K562 (cell line): ENCODE measurements around the gene GPER1. TPM values are rescaled to one million over a fixed set of nuclear protein-coding genes. Genes with fewer than 3 reads are reported as not detected.

Experiments used
- ATAC-seq: fragments of 200-7000 bp; cut with Tn5 transposase; 3 replicates; pipeline ENCODE4 v1.9.1; 2020; ENCODE audit warnings: moderate library complexity
- BruUV-seq: library from RNA; stranded (reverse); fragments of 400-500 nt; replicated peaks from 2 replicates; lab custom pipeline; 2021; lab: Mats Ljungman, UMichigan
- CTCF ChIA-PET: fragments of 300-600 bp; formaldehyde crosslinking; extraction: SDS; loops from one replicate; lab custom pipeline; 2021; ENCODE audit warnings: low intra/inter-chr PET ratio; lab: Yijun Ruan, JAX
- POLR2A ChIA-PET: fragments of 300-600, 350-650 bp; sonication (Branson Sonifier 250); formaldehyde crosslinking; extraction: SDS; loops from one replicate; lab custom pipeline; 2021; ENCODE audit warnings: antibody characterized with exemption, inconsistent platforms; lab: Yijun Ruan, JAX
- DNase-seq, 4 experiments: peaks; one replicate each; pipeline versions ENCODE4 v3.0.0 to v3.0.0-alpha.2; 2011 to 2018; ENCODE audit warnings: low spot score in 3 of 4, mixed read lengths in 3 of 4; ENCODE audit errors: extremely low read depth in 1 of 4
- FAIRE-seq: peaks from 2 replicates; lab custom pipeline; 2011; peaks lifted over from hg19 to GRCh38; lab: Jason Lieb, UNC
- H2AFZ ChIP-seq: 2 replicates; pipeline ENCODE4 v1.6.0; 2011; ENCODE audit warnings: low read depth, low read length, control low read depth, inconsistent platforms
- H3K27ac ChIP-seq: fragments of 200-600 bp; 3 replicates; pipeline ENCODE4 v1.8.0; 2011; ENCODE audit warnings: low read depth, mild to moderate bottlenecking, control low read depth, inconsistent platforms, low read length, moderate library complexity, mixed read lengths; ENCODE audit errors: extremely low read depth
- H3K27me3 ChIP-seq, 2 experiments: fragments of 300-600 bp in 1 of 2; 2 replicates in 1 of 2; 3 replicates in 1 of 2; pipeline versions ENCODE4 v1.6.0 to v1.8.0; 2011; ENCODE audit warnings: inconsistent platforms in 2 of 2, low read length in 2 of 2, mild to moderate bottlenecking in 1 of 2, mixed read lengths in 1 of 2, moderate library complexity in 1 of 2; ENCODE audit not compliant: control insufficient read depth in 2 of 2, insufficient read depth in 2 of 2
- H3K36me3 ChIP-seq: fragments of 300-600 bp; 3 replicates; pipeline ENCODE4 v1.8.0; 2011; ENCODE audit warnings: mild to moderate bottlenecking, low read length, inconsistent platforms; ENCODE audit not compliant: control insufficient read depth, insufficient read depth
- H3K4me1 ChIP-seq, 2 experiments: fragments of 200-600 bp in 1 of 2; replicated peaks in 1 of 2; 2 replicates in 1 of 2; 3 replicates in 1 of 2; pipeline versions ENCODE4 v1.5.1 to v1.8.0; 2011; ENCODE audit warnings: inconsistent platforms in 2 of 2, low read length in 2 of 2, mild to moderate bottlenecking in 1 of 2, mixed read lengths in 1 of 2, moderate library complexity in 1 of 2; ENCODE audit not compliant: control insufficient read depth in 2 of 2, insufficient read depth in 2 of 2
- H3K4me2 ChIP-seq: 2 replicates; pipeline ENCODE4 v1.6.1; 2011; ENCODE audit warnings: low read length, control low read depth, inconsistent platforms, mixed read lengths; ENCODE audit not compliant: insufficient read depth
- H3K4me3 ChIP-seq: fragments of 200-600 bp; sonication (generic), shearing (Covaris generic); 2 replicates; pipeline ENCODE4 v1.5.1; 2016; ENCODE audit warnings: control low read depth, inconsistent platforms
- H3K79me2 ChIP-seq: fragments of 200-600 bp; 3 replicates; pipeline ENCODE4 v1.8.0; 2011; ENCODE audit warnings: low read length, inconsistent platforms; ENCODE audit not compliant: control insufficient read depth, insufficient read depth
- H3K9ac ChIP-seq, 2 experiments: 2 replicates each; pipeline versions ENCODE4 v1.6.0 to v1.6.1; 2011; ENCODE audit warnings: low read depth in 2 of 2, low read length in 2 of 2, control low read depth in 1 of 2, inconsistent platforms in 1 of 2, mild to moderate bottlenecking in 1 of 2, mixed read lengths in 1 of 2; ENCODE audit not compliant: insufficient read depth in 1 of 2
- H3K9me1 ChIP-seq: one replicate; pipeline ENCODE4 v1.6.0; 2011; ENCODE audit warnings: inconsistent platforms, mild to moderate bottlenecking, low read length, moderate library complexity; ENCODE audit not compliant: control insufficient read depth, insufficient read depth
- H3K9me3 ChIP-seq: replicated peaks from 2 replicates; pipeline ENCODE4 v1.5.1; 2011; ENCODE audit warnings: low read depth, low read length, inconsistent platforms; ENCODE audit not compliant: control insufficient read depth, insufficient read depth
- H4K20me1 ChIP-seq: replicated peaks from 2 replicates; pipeline ENCODE4 v1.6.1; 2011; ENCODE audit warnings: low read length, inconsistent platforms, mixed read lengths; ENCODE audit not compliant: control insufficient read depth, insufficient read depth
- ETS1 ChIP-seq: conservative IDR thresholded peaks from 2 replicates; pipeline ENCODE4 v1.6.1; 2011; ENCODE audit warnings: low read depth, mild to moderate bottlenecking, low read length; ENCODE audit not compliant: control insufficient read depth
- FOXJ2 ChIP-seq: fragments of 200-800 bp; sonication (Bioruptor generic); IDR thresholded peaks from 2 replicates; pipeline ENCODE4 v1.6.1; 2016; ENCODE audit warnings: missing genetic modification characterization, missing compliant biosample characterization
- MLX ChIP-seq, 2 experiments: fragments of 450-650 bp in 1 of 2; sonication (generic) in 1 of 2; formaldehyde crosslinking; conservative IDR thresholded peaks; 2 replicates each; pipeline versions ENCODE4 v1.4.0 to v1.8.1; 2020 to 2022; ENCODE audit warnings: mild to moderate bottlenecking in 1 of 2, missing genetic modification reagents in 1 of 2
- MXI1 ChIP-seq: IDR thresholded peaks from 2 replicates; pipeline ENCODE4 v1.6.1; 2011; ENCODE audit warnings: low read depth, mild to moderate bottlenecking, improper control_type of control experiment, low read length
- MYC ChIP-seq, 2 experiments: fragments of 250-450 bp in 1 of 2; sonication (Bioruptor Pico) in 1 of 2; IDR thresholded peaks; 2 replicates each; pipeline versions ENCODE4 v1.5.1 to v1.6.1; 2012 to 2021; ENCODE audit warnings: low read depth in 2 of 2, borderline replicate concordance in 1 of 2, improper control_type of control experiment in 1 of 2, low read length in 1 of 2, mild to moderate bottlenecking in 1 of 2, moderate library complexity in 1 of 2
- NFE2 ChIP-seq: IDR thresholded peaks from 2 replicates; pipeline ENCODE4 v1.6.1; 2014; ENCODE audit warnings: antibody characterized with exemption, low read depth
- NRF1 ChIP-seq, 2 experiments: fragments of 450-650 bp; IDR thresholded peaks in 1 of 2; conservative IDR thresholded peaks in 1 of 2; 2 replicates each; pipeline ENCODE4 v1.6.1; 2014; ENCODE audit warnings: mild to moderate bottlenecking in 2 of 2
- PML ChIP-seq: IDR thresholded peaks from 2 replicates; pipeline ENCODE4 v1.6.1; 2012; ENCODE audit warnings: low read length, inconsistent platforms
- SMARCC2 ChIP-seq: fragments of 450-650 bp; IDR thresholded peaks from 2 replicates; pipeline ENCODE4 v1.6.1; 2017; ENCODE audit warnings: antibody characterized with exemption, moderate library complexity, mild to moderate bottlenecking, low read depth
- TAF1 ChIP-seq: IDR thresholded peaks from 2 replicates; pipeline ENCODE4 v1.6.1; 2011; ENCODE audit warnings: mild to moderate bottlenecking, low read length, moderate library complexity; ENCODE audit not compliant: insufficient read depth, control insufficient read depth, severe bottlenecking; ENCODE audit errors: extremely low read depth
- TEAD2 ChIP-seq: fragments of 450-650 bp; IDR thresholded peaks from 2 replicates; pipeline ENCODE4 v1.6.1; 2016; ENCODE audit warnings: missing genetic modification characterization, control low read depth, missing compliant biosample characterization
- ZNF143 ChIP-seq: sonication (generic); formaldehyde crosslinking; IDR thresholded peaks from 2 replicates; pipeline ENCODE4 v1.9.0; 2022; ENCODE audit warnings: mild to moderate bottlenecking, missing genetic modification reagents
- ZNF24 ChIP-seq: fragments of 450-650 bp; IDR thresholded peaks from 2 replicates; pipeline ENCODE4 v1.6.1; 2016
- ZNF717 ChIP-seq: fragments of 250-450 bp; sonication (Bioruptor Pico); IDR thresholded peaks from 2 replicates; pipeline ENCODE4 v1.5.0; 2021
- WGBS: fragments of 100-300 bp; shearing (Covaris generic); methylation state at CpG from one replicate; pipeline ENCODE4 v1.1.6; 2016; ENCODE audit warnings: low coverage, mixed read lengths; ENCODE audit not compliant: insufficient coverage; ENCODE audit errors: missing lambda C conversion rate; 5-methylcytosine and 5-hydroxymethylcytosine counted together
- in situ Hi-C: fragments of 300-500 bp; cut with MboI; formaldehyde crosslinking; loops from 4 replicates; pipeline ENCODE4 v1.15.0; 2018; ENCODE audit warnings: inconsistent platforms, mixed read lengths
- intact Hi-C: fragments of 100-400 bp; cut with micrococcal nuclease; formaldehyde crosslinking; loops from 2 replicates; pipeline ENCODE4 v1.14.2; 2022
- polyA plus RNA-seq, 8 experiments: library from polyadenylated mRNA; depleted of rRNA in 4 of 8; stranded (reverse) in 5 of 8; unstranded in 3 of 8; fragments of >200 nt; fragmentation: Nextera tagmentation in 2 of 8; fragmentation: Illumina TruSeq in 1 of 8; extraction: Ambion mirVana in 2 of 8; extraction: Trizol in 1 of 8; gene quantifications; 2 replicates each; pipeline versions ENCODE4 v1.2.1 to v1.2.3, GENCODE V29; 2011 to 2014; ENCODE audit warnings: inconsistent platforms in 1 of 8, missing spikeins in 1 of 8
- total RNA-seq, 7 experiments: library from RNA; depleted of rRNA in 6 of 7; stranded (reverse); fragments of >200 nt in 6 of 7; fragmentation: Illumina TruSeq in 2 of 7; extraction: Trizol in 2 of 7; gene quantifications; 2 replicates each; pipeline versions ENCODE4 v1.2.1 to v1.2.3, GENCODE V29; 2011 to 2021; ENCODE audit warnings: low replicate concordance in 1 of 7
- TF ChIP-seq, protein P1 (sequence below), 3 experiments: IDR thresholded peaks in 2 of 3; conservative IDR thresholded peaks in 1 of 3; 2 replicates each; pipeline ENCODE4 v1.5.1; 2011 to 2012; ENCODE audit warnings: low read length in 3 of 3, mild to moderate bottlenecking in 3 of 3, control low read depth in 2 of 3, improper control_type of control experiment in 1 of 3, inconsistent platforms in 1 of 3, low read depth in 1 of 3, mixed read lengths in 1 of 3, moderate library complexity in 1 of 3; ENCODE audit not compliant: insufficient read depth in 2 of 3

GPER1 gene
- total and polyA plus RNA-seq, 9 of the 15 experiments (the other 6 are each of a cell fraction or from before 2014, with no cell fraction given): 0.04 to 0.09 (median 0.08) TPM; not detected in 6

GRCh38 chr7:1136841-1137516, 49.1 kb downstream of the GPER1 start (continued):
- TF ChIP-seq PML: no peak
- TF ChIP-seq SMARCC2: no peak
- no peak for TF ChIP-seq TAF1
- TF ChIP-seq MLX (CRISPR knock-in tag; conservative IDR thresholded peaks at IDR 0.05): 0 out of 4 replicates have a peak, but pooled peaks of 1 of the 2 experiments have one; percentile 51
- TF ChIP-seq ZNF24: peak; percentile 92; the same call in 1 of the 2 replicates

DNA sequence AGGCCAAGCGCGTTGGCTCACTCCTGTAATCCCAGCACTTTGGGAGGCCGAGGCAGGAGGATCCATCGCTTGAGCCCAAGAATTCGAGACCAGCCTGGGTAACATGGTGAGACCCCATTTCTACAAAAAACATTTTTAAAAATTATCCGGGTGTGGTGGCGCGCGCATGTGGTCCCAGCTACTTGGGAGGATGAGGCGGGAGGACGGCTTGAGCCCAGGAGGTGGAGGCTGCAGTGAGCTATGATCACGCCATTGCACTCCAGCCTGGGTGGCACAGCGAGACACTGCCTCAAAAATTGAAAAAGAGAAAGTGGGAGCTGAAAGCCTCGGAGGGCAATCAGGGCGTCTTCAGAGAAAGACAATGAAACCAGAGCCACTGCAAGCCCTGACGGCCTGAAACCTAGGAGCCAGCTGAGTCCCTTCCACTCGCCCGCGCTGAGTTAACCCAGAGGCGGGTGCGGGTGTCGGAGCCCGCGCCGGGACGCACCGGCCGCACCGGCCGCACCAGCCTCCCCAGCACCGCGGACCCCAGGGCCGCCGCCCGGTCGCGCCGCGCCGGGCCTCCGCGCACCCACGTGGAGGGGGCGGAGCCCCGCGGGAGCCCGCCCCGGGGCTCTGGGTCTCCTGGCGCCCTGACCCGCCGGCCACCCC, 49.7 kb downstream of the GPER1 start:
- peak; percentile 88 for ATAC-seq
- intact Hi-C loops: no loop called here
- TF ChIP-seq, protein P1, sequence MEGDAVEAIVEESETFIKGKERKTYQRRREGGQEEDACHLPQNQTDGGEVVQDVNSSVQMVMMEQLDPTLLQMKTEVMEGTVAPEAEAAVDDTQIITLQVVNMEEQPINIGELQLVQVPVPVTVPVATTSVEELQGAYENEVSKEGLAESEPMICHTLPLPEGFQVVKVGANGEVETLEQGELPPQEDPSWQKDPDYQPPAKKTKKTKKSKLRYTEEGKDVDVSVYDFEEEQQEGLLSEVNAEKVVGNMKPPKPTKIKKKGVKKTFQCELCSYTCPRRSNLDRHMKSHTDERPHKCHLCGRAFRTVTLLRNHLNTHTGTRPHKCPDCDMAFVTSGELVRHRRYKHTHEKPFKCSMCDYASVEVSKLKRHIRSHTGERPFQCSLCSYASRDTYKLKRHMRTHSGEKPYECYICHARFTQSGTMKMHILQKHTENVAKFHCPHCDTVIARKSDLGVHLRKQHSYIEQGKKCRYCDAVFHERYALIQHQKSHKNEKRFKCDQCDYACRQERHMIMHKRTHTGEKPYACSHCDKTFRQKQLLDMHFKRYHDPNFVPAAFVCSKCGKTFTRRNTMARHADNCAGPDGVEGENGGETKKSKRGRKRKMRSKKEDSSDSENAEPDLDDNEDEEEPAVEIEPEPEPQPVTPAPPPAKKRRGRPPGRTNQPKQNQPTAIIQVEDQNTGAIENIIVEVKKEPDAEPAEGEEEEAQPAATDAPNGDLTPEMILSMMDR (IDR thresholded peaks at IDR 0.05 in 2 of 3, conservative IDR thresholded peaks at IDR 0.05 in 1 of 3; ENCODE audit: insufficient read depth in 2 of 3, low read depth in 1 of 3, low read length in 3 of 3): no peak
- TF ChIP-seq ZNF143 (CRISPR knock-in tag): no peak
- peak; percentile 79 for TF ChIP-seq ETS1
- no peak for TF ChIP-seq FOXJ2 (tag)
- no peak for TF ChIP-seq TAF1
- TF ChIP-seq NRF1 (conservative IDR thresholded peaks at IDR 0.05 in 1 of 2, IDR thresholded peaks at IDR 0.05 in 1 of 2): peak in 1 of 2 experiments; percentile 47; a peak in 1 of 4 replicates
- no peak for TF ChIP-seq NFE2
- no peak for TF ChIP-seq TEAD2 (tag)
- no peak for TF ChIP-seq ZNF717
- TF ChIP-seq MXI1: no peak
- TF ChIP-seq MYC (IDR thresholded peaks at IDR 0.05; ENCODE audit: low read depth, low read length): peak; percentile 53; the same call in 1 of the 2 replicates
- no peak for TF ChIP-seq MYC (CRISPR knock-in tag; IDR thresholded peaks at IDR 0.05; ENCODE audit: borderline replicate concordance, low read depth)

More for the DNA sequence above, 49.7 kb downstream of the GPER1 start:
- ChIA-PET CTCF (no interaction called here), POLR2A (interaction anchor here (0.7 to 1.7 kb wide), 6 partner anchors 17 to 165 kb away, joined by 3 to 4 read pairs (median 4); partner anchors contain the start of gene ZFAND2A)
- H4K20me1 ChIP-seq: no peaks in the 10 kb centered on the region
- no peaks in the 10 kb centered on the region for H3K9me3 ChIP-seq
- peak overlapping the region; percentile 86 for H3K4me2 ChIP-seq
- peak overlapping the region; percentile 63; the same call in 2 of the 3 replicates for H3K27ac ChIP-seq
- no peaks in the 10 kb centered on the region for H3K9me1 ChIP-seq
- WGBS: 1% methylated on average over 35 of the region's 51 CpGs
- H2AFZ ChIP-seq: peak overlapping the region; percentile 89
- H3K36me3 ChIP-seq: no peaks in the 10 kb centered on the region
- BruUV-seq: no TSS peak
- DNase-seq (no peak), FAIRE-seq (no peak)
- in situ Hi-C loops: no loop called here
- H3K9ac ChIP-seq: peak overlapping the region; percentile 50 to 88
- H3K4me3 ChIP-seq: peak overlapping the region; percentile 76
- no peaks in the 10 kb centered on the region for H3K27me3 ChIP-seq
- peaks cover 7 to 15% of the 10 kb centered on the region in 2 experiments; a peak in 4 of 5 replicates for H3K4me1 ChIP-seq
- H3K79me2 ChIP-seq: peaks cover 25% of the 10 kb centered on the region
